GM18505 (cell line): ENCODE measurements around the gene ZCCHC9.
"Not testable (repeated sequence)": the region's sequence is repeated elsewhere in the genome, so short reads cannot be mapped to it uniquely, and the experiment has no call there.

Source experiments
- ATAC-seq: cut with Tn5 transposase; IDR thresholded peaks from one replicate; pipeline ENCODE4 v1.9.1; 2021; ENCODE audit not compliant: unreplicated experiment
- POLR2A ChIP-seq: IDR thresholded peaks from 4 replicates; pipeline ENCODE4 v1.6.1; 2011; ENCODE audit warnings: borderline replicate concordance; ENCODE audit not compliant: insufficient read depth, insufficient read length; ENCODE audit errors: extremely low read depth

Gene ZCCHC9

GRCh38 chr5:81288021-81288433, 13.4 kb upstream of the ZCCHC9 start:
- no peak for ATAC-seq

GRCh38 chr5:81290146-81290545, 11.2 kb upstream of the ZCCHC9 start:
- no peak for ATAC-seq
- no peak for TF ChIP-seq POLR2A

More at GRCh38 chr5:81288021-81288433, 13.4 kb upstream of the ZCCHC9 start:
- TF ChIP-seq POLR2A = no peak

DNA sequence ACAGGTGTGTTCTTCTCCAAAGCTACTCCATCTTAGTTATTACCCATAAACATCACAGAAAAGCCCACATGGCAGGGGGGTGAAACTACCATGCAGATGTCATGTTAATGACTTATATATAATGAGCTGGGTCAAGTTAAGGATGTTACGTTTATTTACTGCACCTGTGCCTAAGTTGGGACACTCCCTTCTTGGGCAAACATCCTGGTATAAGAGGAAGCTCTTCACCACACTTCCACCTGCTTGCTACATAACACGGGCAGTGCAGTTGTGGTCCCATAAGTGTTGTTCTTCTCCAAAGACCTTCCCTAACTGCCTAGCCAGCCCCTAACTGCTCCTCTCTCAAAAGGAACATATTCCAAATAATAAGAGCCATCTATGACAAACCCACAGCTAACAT, 9.3 kb upstream of the ZCCHC9 start:
- TF ChIP-seq POLR2A = no peak
- ATAC-seq = no peak

- not testable (repeated sequence) for ATAC-seq
These were observed 7.4 kb upstream of the ZCCHC9 start for GRCh38 chr5:81294021-81294420.

DNA sequence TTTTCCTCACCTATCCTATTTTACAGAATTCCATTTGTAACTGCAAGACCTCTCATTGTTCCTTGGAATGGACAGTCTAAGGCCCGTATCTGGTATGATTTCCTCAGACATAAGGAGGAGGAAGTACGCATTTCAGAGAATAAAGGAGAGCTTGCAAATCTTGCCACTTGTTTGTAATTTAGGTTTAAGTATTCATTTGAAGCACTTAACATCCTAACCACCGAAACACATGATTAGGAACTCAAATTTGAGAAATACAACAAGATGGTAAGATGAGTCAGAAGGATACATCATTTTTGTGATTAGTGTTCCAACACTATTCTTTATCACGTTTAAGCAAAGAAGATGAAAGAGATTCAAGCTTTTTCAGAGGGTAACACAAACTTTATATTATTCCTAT, 3.9 kb upstream of the ZCCHC9 start:
- TF ChIP-seq POLR2A = no peak
- no peak for ATAC-seq

DNA sequence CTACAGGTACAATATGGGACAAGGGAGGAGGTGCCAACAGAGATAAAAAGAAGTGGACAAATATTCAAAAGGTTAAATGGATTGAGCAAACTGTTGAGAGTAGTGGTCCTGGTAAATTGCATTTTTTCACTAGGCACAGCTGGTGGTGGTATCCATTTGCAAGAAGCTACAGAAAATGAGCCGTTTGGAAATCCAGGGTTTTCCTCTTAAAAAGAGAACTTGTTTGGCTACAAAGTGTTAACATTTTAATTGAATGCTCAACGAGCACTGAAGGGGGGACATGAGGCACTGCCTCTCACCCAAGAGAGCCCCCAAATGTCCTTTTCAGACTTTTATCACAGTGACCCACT, 491 bp upstream of the ZCCHC9 start:
- no peak for ATAC-seq
- no peak for TF ChIP-seq POLR2A

GRCh38 chr5:81302596-81302995, 1.2 kb downstream of the ZCCHC9 start:
- TF ChIP-seq POLR2A = no peak
- no peak for ATAC-seq

DNA sequence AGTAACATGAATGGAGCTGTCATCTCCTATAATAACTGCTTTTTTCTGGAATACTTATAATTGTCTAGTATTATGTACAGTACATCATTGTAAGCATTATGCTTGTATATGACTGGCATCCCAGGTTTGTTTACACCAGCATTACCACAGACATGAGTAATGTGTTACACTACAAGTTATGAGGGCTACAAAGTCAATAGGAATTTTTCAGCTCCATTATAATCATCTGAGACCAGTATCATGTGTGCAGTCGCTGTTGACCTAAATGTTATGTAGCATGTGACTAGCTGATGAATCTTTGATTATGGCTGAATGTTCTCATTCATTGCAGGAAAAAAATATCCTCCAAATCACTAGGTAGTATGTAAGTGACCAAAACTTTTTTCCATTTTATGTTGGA, 2.2 kb downstream of the ZCCHC9 start:
- ATAC-seq = no peak
- no peak for TF ChIP-seq POLR2A

DNA sequence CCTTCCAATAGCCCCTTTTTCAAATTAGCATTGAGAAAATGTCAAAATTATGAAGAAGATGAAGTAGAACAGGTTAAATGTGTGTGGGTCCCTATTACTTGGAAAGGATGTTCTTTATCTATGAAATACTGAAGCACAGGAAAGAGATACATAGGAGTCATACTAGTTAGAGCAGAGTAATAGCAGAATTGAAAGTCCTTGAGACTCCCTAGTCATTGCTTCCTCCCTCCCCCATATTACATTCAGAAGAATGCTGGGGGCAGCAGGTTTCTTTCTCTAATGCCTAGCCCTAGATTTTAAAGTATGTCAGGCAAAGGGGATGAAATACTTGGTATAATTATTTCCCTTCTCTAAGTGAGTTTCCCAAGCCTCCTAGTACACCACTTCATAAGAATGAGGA, 4.4 kb downstream of the ZCCHC9 start:
- no peak for TF ChIP-seq POLR2A
- no peak for ATAC-seq

GRCh38 chr5:81308836-81309235, 7.4 kb downstream of the ZCCHC9 start:
- ATAC-seq = no peak
- no peak for TF ChIP-seq POLR2A

DNA sequence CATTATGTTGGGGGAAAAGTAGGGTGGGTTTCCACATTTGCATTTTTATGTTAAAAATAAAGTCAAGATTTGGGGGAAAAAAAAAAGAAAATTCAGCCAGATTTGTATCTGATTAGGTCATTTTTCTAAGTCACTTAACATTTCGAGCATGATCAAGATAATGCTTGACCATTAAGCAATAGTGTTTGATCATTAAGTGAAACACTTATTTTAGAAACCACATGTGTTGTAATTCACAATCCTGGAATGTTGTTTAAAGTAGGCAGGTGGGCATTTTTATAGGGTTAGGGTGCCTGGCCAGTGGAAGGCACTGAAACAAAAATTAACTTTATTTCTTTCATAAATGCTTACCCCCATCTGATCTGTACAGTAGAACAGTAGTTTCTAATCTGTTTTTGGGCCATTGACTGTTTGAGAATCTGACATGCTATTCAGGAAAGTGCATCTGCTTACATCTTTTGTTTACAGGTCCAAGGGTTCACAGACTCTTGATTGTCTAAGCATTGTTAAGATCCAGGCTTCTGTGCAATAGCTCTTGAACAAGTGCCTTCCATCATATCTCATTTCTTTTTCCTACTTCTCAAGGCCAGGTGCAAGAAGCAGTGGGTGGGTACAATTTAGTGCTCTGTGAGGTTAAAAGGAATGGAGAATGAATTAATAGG, 9.1 kb downstream of the ZCCHC9 start:
- TF ChIP-seq POLR2A = no peak
- ATAC-seq = no peak

GRCh38 chr5:81313278-81313677, 11.9 kb downstream of the ZCCHC9 start:
- TF ChIP-seq POLR2A = no peak
- no peak for ATAC-seq

- no peak for TF ChIP-seq POLR2A
- ATAC-seq = no peak
These were observed 12.3 kb downstream of the ZCCHC9 start for GRCh38 chr5:81313686-81314085.

DNA sequence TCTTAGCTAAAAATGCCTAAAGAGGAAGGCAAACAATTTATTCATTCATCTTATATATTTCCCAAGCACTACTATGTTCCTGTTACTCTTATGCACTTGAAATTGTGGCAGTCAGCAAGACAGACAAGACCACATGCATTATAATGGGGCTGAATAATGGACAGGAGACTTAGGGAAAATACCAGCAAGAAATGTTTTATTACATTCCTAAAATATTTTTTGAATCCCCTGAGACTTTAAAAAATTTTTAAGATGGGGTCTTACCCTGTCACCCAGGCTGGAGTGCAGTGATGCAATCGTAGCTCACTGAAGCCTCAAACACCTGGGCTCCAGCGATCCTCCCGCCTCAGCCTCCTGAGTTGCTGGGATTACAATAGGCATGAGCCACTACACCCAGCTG, 13.2 kb downstream of the ZCCHC9 start:
- TF ChIP-seq POLR2A = no peak

DNA sequence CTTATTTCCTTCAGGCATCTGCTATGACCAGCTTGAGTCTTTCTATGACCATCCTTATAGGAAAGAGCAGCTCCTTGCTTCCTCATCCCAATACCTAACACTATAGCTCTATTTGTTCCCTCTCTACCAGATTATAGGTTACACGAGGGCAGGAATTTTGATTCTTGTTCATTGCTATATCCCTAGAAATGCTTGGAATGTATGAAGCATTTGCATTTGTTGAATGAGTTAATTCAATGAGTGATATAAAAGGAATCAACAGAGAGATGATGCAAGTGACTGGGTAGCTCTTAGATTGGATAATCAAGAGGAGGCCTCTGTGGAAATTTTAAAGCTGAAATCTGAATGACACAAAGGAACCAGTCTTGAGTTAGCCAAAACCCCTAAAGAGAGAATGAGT, 13.9 kb downstream of the ZCCHC9 start:
- ATAC-seq = no peak
- no peak for TF ChIP-seq POLR2A

More for the DNA sequence above, 13.2 kb downstream of the ZCCHC9 start:
- no peak for ATAC-seq
